AG09309 (cell line): Measurements from ENCODE around the gene P2RX7.
A peak's percentile ranks its signal among the peaks of the same experiment; 100 is the strongest.
"Not testable (repeated sequence)": the region's sequence is repeated elsewhere in the genome, so short reads cannot be mapped to it uniquely, and the experiment has no call there.

Experiments
- DNase-seq: peaks from one replicate; pipeline ENCODE4 v3.0.0-alpha.2; 2010; ENCODE audit warnings: low read depth
- H3K4me3 ChIP-seq: 2 replicates; pipeline ENCODE4 v1.5.1; 2011; ENCODE audit warnings: mild to moderate bottlenecking, low read depth, low read length, moderate library complexity; ENCODE audit not compliant: control insufficient read depth
- TF ChIP-seq, protein P1 (sequence below): IDR thresholded peaks from 2 replicates; pipeline ENCODE4 v1.5.1; 2011; ENCODE audit warnings: mild to moderate bottlenecking, low read depth, low read length, inconsistent platforms; ENCODE audit not compliant: insufficient read depth, control insufficient read depth; ENCODE audit errors: missing control alignments

The P2RX7 gene

DNA sequence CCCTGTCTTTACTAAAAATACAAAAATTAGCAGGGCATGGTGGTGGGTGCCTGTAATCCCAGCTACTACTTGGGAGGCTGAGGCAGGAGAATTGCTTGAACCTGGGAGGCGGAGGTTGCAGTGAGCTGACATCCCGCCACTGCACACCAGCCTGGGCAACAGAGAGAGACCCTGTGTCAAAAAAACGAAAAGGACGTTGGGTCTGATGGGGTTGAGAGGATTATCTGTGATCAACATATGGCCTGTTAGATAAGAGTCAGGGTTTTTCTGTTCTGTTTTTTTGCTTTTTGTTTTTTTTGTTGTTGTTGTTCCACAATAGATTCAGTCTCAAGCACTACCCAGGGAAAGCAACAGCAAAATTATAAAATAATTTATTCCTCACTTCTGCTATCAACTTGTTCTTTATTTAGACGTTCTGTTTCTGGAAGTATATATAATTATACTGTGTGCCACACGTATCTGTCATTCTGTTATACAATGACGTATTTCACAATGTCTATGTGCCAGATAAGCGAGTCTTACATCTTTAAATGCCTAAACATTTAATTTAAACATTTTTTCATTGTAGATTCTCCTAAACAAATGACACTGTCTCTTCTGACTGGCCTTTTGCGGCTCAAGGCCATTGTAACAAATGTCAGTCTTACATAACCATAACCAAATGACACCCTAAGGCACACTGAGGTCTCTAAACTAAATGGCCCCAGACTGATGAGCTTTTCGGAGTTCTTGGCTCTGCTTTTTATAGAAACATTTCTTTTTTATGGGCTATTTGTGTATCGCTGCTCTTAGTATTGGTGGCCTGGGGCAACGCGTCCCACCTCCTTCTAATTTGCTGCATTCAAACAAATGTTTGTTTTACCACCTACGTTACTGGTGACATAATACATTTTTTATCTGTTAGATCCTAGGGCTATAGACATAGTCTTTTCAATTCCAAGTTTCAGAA lies 70.0 kb downstream of the P2RX7 start:
- TF ChIP-seq, protein P1, sequence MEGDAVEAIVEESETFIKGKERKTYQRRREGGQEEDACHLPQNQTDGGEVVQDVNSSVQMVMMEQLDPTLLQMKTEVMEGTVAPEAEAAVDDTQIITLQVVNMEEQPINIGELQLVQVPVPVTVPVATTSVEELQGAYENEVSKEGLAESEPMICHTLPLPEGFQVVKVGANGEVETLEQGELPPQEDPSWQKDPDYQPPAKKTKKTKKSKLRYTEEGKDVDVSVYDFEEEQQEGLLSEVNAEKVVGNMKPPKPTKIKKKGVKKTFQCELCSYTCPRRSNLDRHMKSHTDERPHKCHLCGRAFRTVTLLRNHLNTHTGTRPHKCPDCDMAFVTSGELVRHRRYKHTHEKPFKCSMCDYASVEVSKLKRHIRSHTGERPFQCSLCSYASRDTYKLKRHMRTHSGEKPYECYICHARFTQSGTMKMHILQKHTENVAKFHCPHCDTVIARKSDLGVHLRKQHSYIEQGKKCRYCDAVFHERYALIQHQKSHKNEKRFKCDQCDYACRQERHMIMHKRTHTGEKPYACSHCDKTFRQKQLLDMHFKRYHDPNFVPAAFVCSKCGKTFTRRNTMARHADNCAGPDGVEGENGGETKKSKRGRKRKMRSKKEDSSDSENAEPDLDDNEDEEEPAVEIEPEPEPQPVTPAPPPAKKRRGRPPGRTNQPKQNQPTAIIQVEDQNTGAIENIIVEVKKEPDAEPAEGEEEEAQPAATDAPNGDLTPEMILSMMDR: no peak
- H3K4me3 ChIP-seq: no peak overlapping the region

DNA sequence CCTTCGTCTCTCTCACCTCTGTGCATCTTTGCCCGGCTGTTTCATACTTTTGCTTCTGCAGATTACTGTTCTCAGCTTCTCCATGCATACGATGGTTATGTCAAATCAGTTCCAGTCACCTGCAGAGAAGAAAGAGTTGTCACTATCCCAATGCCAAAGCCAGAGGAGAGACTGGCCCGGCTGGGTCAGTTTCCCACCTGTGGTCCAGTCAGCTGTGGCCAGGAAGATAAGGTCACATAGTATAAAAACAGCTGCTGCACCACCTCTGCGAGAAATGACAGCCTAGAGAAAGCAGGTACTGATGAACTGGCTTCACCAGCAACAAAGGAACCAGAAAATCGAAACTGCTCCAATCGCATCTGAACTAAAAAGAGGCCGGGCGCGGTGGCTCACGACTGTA lies 70.8 kb downstream of the P2RX7 start:
- no peak overlapping the region for H3K4me3 ChIP-seq
- TF ChIP-seq, protein P1: no peak
- no peak for DNase-seq

More for the DNA sequence above, 70.0 kb downstream of the P2RX7 start:
- no peak for DNase-seq

DNA sequence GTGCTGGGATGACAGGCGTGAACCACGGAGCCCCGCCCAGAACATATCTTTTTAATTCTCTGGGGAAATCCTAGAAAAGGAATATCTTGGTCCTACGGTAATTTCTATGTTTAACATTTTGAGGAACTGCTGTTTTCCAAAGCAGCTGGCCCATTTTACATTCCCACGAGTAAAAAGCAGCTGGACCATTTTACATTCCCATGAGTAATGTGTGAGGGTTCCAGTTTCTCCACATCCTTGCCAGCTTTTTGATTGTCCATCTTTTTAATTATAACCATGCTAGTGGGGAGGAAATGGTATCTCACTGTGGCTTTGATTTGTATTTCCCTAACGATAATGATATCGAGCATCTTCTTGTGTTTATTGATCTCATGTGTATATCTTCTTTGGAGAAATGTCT lies 72.8 kb downstream of the P2RX7 start:
- TF ChIP-seq, protein P1: no peak
- H3K4me3 ChIP-seq: no peak overlapping the region
- no peak for DNase-seq

DNA sequence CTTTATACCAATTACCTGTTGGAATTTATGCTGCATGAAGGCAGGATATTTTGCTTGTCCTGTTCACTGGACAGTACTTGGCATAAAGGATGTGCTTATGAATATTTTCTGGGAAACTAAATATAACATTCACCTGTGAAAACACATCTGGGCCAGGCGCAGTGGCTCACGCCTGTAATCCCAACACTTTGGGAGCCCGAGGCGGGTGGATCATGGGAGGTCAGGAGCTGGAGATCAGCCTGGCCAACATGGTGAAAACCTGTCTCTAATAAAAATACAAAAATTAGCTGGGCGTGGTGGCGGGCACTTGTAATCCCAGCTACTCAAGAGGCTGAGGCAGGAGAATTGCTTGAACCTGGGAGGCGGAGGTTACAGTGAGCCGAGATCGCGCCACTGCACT lies 75.9 kb downstream of the P2RX7 start:
- DNase-seq, H3K4me3 ChIP-seq: not testable (repeated sequence)

DNA sequence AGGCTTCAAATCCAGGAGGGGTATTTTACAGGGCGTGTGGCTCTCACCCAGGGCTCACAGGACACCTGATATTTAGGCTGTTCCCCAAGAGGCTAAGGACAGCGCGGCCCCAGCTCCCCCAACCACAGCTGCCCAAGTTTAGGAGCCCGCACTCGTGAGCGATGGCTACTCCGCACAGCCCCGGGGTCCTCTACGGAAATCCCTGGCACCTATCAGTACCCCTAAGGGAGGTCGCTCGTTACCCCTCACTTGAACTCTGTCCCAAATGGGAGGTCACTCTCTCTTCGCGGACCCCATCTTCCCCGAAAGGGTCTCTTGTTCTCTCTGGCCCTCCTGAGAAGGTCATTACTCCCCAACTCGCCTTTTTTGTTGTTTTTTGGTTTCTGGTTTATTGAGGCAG lies 76.5 kb downstream of the P2RX7 start:
- no peak overlapping the region for H3K4me3 ChIP-seq
- TF ChIP-seq, protein P1: no peak
- DNase-seq: no peak

DNA sequence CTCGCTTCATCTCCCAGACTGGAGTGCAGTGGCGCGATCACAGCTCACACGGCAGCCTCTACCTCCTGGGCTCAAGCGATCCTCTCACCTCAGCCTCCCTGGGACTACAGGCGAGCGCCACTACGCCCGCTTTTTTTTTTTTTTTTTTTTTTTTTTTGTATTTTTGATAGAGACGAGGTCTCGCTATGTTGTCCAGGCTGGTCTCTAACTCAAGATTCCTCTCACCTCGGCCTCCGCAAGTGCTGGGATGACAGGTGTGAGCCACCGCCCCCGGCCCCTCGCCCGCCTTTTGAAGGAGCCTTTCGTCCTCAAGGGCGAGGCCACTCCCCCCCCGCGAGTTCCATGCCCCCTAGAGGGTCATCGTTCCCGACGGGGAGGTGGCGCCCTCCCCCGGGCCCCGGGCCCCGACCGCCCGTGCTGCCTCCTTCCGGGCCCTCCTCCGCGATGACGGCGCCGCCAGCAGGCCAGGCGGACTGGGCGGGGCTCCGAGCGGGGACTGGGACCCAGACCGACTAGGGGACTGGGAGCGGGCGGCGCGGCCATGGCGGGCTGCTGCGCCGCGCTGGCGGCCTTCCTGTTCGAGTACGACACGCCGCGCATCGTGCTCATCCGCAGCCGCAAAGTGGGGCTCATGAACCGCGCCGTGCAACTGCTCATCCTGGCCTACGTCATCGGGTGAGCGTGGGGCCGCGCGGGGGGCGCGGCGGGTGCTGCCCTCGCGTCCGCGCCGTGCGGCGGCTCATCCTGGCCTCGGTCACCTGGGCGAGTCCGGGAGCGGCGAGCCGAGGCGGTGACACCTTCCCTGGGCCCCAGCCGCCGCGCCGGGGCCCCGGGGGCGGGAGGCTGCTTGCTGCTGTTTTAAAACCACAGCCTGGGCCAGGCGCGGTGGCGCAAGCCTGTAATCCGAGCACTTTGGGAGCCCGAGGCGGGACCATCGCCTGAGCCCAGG lies 77.2 kb downstream of the P2RX7 start, which contains the start of gene P2RX4:
Gene P2RX4 (plus strand): TSS at position 506 of the 949 bp plus-strand sequence. CDS start 36 bp downstream, at position 542.
- DNase-seq: peak; percentile 11
- peak within 1 kb of the TSS; percentile 60 for H3K4me3 ChIP-seq
- TF ChIP-seq, protein P1: no peak
